Common myeloid progenitor, CD34-positive (primary cell): Measurements from ENCODE around the gene ZDHHC16.

Experiments
- CTCF ChIA-PET: fragments of 350-600 bp; sonication (Branson Sonifier 250); formaldehyde crosslinking; loops from one replicate; lab custom pipeline; 2021; ENCODE audit warnings: antibody characterized with exemption; lab: Charles Lee
- POLR2A ChIA-PET: fragments of 350-600 bp; sonication (Branson Sonifier 250); formaldehyde crosslinking; loops from one replicate; lab custom pipeline; 2021; ENCODE audit warnings: antibody characterized with exemption; lab: Charles Lee
- DNase-seq, 3 donors: peaks; one replicate each; pipeline versions ENCODE4 v3.0.0 to v3.0.0-alpha.2; 2013
- H3K27ac ChIP-seq, 2 experiments: 1 replicate in 1 of 2; 2 replicates in 1 of 2; pipeline ENCODE4 v1.7.0; 2013; ENCODE audit warnings: inconsistent platforms in 2 of 2, low read length in 2 of 2, mild to moderate bottlenecking in 2 of 2, low read depth in 1 of 2, moderate library complexity in 1 of 2; ENCODE audit not compliant: severe bottlenecking in 2 of 2, insufficient read depth in 1 of 2, poor library complexity in 1 of 2
- H3K27me3 ChIP-seq, 5 experiments: replicated peaks in 2 of 5; 1 replicate in 3 of 5; 2 replicates in 2 of 5; pipeline versions ENCODE4 v1.6.1 to v1.7.0; 2013; ENCODE audit warnings: low read length in 4 of 5, mild to moderate bottlenecking in 2 of 5, moderate library complexity in 2 of 5, inconsistent platforms in 1 of 5; ENCODE audit not compliant: insufficient read depth in 5 of 5, control insufficient read depth in 4 of 5
- H3K36me3 ChIP-seq, 4 experiments: 1 replicate in 2 of 4; 2 replicates in 2 of 4; pipeline versions ENCODE4 v1.6.1 to v1.7.0; 2013; ENCODE audit warnings: low read length in 3 of 4, control low read depth in 1 of 4, mild to moderate bottlenecking in 1 of 4; ENCODE audit not compliant: control insufficient read depth in 4 of 4, insufficient read depth in 4 of 4
- H3K4me1 ChIP-seq, 4 experiments: 1 replicate in 3 of 4; 2 replicates in 1 of 4; pipeline versions ENCODE4 v1.6.1 to v1.7.1; 2013; ENCODE audit warnings: low read length in 3 of 4, mild to moderate bottlenecking in 3 of 4, control low read depth in 1 of 4, inconsistent platforms in 1 of 4, moderate library complexity in 1 of 4; ENCODE audit not compliant: control insufficient read depth in 4 of 4, insufficient read depth in 4 of 4; ENCODE audit errors: control extremely low read depth in 1 of 4
- H3K4me3 ChIP-seq, 7 experiments: 1 replicate in 4 of 7; 2 replicates in 3 of 7; pipeline versions ENCODE4 v1.5.1 to v1.7.0; 2013; ENCODE audit warnings: mild to moderate bottlenecking in 7 of 7, low read length in 6 of 7, moderate library complexity in 6 of 7, inconsistent platforms in 2 of 7, low read depth in 2 of 7, control low read depth in 1 of 7; ENCODE audit not compliant: insufficient read depth in 4 of 7, control insufficient read depth in 1 of 7; ENCODE audit errors: extremely low read depth in 1 of 7
- H3K9me3 ChIP-seq, 5 experiments: 1 replicate in 4 of 5; 2 replicates in 1 of 5; pipeline versions ENCODE4 v1.6.1 to v1.7.1; 2013; ENCODE audit warnings: low read length in 4 of 5, mild to moderate bottlenecking in 2 of 5, inconsistent platforms in 1 of 5, low read depth in 1 of 5, moderate library complexity in 1 of 5; ENCODE audit not compliant: control insufficient read depth in 4 of 5, insufficient read depth in 2 of 5; ENCODE audit errors: control extremely low read depth in 1 of 5
- WGBS: methylation state at CpG from one replicate; pipeline ENCODE4 v1.1.5; 2013; ENCODE audit not compliant: insufficient coverage; 5-methylcytosine and 5-hydroxymethylcytosine counted together

ZDHHC16 gene

GRCh38 chr10:97481071-97481470 lies 35.1 kb downstream of the ZDHHC16 start:
- DNase-seq, result no peak
- Histone ChIP-seq H3K36me3 (peaks cover 13 to 69% (median 51%) of the 10 kb centered on the region in 4 experiments), H3K4me3 (no peak overlapping the region), H3K4me1 (no peaks in the 10 kb centered on the region), H3K27me3 (no peaks in the 10 kb centered on the region), H3K9me3 (no peaks in the 10 kb centered on the region), H3K27ac (no peak overlapping the region)
- 100% methylated on average over 2 of the region's 4 CpGs for WGBS
- POLR2A ChIA-PET, result no interaction called here
- CTCF ChIA-PET, result interaction anchor here (0.9 to 1.6 kb wide), 6 partner anchors 14 to 73 kb away, joined by 3 to 6 read pairs (median 3); no protein-coding TSS in a partner anchor

DNA sequence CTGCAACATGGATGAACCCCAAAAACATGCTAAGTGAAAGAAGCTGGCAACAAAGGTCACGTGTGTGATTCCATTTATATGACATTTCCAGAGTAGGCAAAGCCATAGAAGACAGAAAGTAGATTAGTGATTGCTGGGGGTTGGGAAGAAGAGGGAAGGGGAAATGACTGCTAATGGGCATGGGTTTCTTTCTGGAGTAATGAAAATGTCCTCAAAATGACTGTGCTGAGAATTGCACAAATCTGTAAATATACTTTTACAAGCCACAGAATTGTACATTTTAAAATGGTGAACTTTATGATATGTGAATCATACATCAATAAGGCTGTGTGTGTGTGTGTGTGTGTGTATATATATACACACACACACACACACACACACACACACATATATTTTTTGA lies 36.4 kb downstream of the ZDHHC16 start:
- ChIA-PET CTCF (interaction anchor here (1.3 to 1.8 kb wide), 2 partner anchors 13 to 72 kb away, joined by 3 to 4 read pairs; no protein-coding TSS in a partner anchor), POLR2A (no interaction called here)
- Histone ChIP-seq H3K9me3 (no peaks in the 10 kb centered on the region), H3K4me3 (no peak overlapping the region), H3K27me3 (no peaks in the 10 kb centered on the region), H3K36me3 (peaks cover 10 to 56% (median 41%) of the 10 kb centered on the region in 4 experiments), H3K27ac (no peak overlapping the region), H3K4me1 (no peaks in the 10 kb centered on the region)
- 100% methylated on average over 1 of the region's 1 CpG for WGBS
- no peak for DNase-seq

DNA sequence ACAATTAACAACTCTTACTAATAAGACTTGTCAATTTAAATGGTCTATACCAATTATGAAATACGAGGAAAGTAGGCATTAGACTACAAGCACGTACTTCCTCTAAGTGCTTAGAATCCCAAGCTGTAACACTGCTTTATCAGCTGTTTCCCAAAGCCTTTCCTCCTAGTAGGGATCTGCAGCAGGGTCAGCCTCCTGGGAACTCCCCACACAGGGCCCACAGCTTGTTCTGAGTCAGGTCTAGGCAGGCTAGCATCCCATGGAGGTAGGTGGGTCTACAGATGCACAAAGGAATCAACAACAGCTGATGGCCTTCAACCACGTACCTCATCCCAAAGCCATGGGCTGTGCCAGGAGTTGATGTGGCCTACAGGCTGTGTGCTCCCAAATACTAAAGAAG lies 37.5 kb downstream of the ZDHHC16 start:
- H3K27ac ChIP-seq, result no peak overlapping the region
- WGBS, result 100% methylated on average over 2 of the region's 3 CpGs
- CTCF ChIA-PET, result interaction anchor here (0.8 to 1.8 kb wide), 3 partner anchors 12 to 70 kb away, joined by 4 to 5 read pairs (median 4); no protein-coding TSS in a partner anchor
- POLR2A ChIA-PET, result no interaction called here
- no peak for DNase-seq
- H3K36me3 ChIP-seq, result peaks cover 8 to 44% (median 32%) of the 10 kb centered on the region in 4 experiments
- no peaks in the 10 kb centered on the region for H3K27me3 ChIP-seq
- no peaks in the 10 kb centered on the region for H3K9me3 ChIP-seq
- no peak overlapping the region for H3K4me3 ChIP-seq
- H3K4me1 ChIP-seq, result no peaks in the 10 kb centered on the region

DNA sequence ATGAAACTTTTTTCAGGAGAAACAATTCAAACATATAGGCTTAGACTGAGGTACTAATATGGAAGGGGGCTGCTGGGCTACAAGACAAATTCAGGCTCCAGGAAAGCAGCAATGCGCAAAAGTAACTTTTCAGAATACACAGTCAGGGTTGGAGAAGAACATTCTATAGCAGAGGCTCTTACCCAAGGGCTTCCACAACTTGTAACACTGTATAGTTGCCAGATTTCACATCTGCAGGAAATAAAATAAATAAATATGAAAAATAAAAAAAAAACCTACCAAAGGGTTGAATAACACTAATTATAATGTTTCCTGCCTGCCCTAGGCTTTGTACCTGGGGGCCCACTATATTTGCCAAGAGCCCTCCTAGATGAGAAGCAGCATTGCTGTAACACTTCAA lies 37.9 kb downstream of the ZDHHC16 start:
- CTCF ChIA-PET, result interaction anchor here (0.7 to 1.8 kb wide), 4 partner anchors 12 to 70 kb away, joined by 3 to 5 read pairs (median 4); no protein-coding TSS in a partner anchor

DNA sequence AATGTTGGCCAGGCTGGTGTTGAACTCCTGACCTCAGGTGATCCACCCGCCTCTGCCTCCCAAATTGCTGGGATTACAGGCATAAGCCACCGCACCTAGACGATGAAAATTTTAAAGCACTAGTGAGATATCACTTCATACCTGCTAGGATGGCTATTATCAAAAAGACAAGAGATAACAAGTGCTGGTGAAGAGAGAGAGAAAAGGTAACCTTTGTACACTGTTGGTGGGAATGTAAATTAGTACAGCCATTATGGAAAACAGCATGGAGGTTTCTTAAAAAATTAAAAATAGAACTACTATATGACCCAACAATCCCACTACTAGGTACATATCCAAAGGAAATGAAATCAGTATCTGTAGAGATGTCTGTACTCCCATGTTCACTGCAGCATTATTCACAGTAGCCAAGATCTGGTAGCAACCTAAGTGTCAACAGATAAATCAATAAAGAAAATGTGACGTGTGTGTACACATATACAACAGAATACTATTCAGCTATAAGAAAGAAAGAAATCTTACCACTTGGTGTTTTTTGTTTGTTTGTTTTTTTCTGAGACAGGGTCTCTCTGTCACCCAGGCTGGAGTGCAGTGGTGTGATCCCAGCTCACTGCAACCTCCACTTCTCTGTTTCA lies 39.8 kb downstream of the ZDHHC16 start:
- H3K4me1 ChIP-seq, result peaks cover 0 to 3% (median under 1%) of the 10 kb centered on the region in 4 experiments
- no peaks in the 10 kb centered on the region for H3K27me3 ChIP-seq
- H3K4me3 ChIP-seq, result no peak overlapping the region
- no peaks in the 10 kb centered on the region for H3K9me3 ChIP-seq
- H3K27ac ChIP-seq, result no peak overlapping the region
- peaks cover 8 to 25% (median 14%) of the 10 kb centered on the region in 4 experiments for H3K36me3 ChIP-seq
- ChIA-PET POLR2A (no interaction called here), CTCF (no interaction called here)
- no CpG with 5 or more reads among the region's 4 CpGs for WGBS
- DNase-seq, result no peak

More for the DNA sequence above, 37.9 kb downstream of the ZDHHC16 start:
- POLR2A ChIA-PET, result no interaction called here
- 100% methylated on average over 1 of the region's 1 CpG for WGBS
- no peak for DNase-seq
- H3K9me3 ChIP-seq, result no peaks in the 10 kb centered on the region
- peaks cover 8 to 42% (median 29%) of the 10 kb centered on the region in 4 experiments for H3K36me3 ChIP-seq
- H3K4me1 ChIP-seq, result no peaks in the 10 kb centered on the region
- no peak overlapping the region for H3K27ac ChIP-seq
- no peaks in the 10 kb centered on the region for H3K27me3 ChIP-seq
- no peak overlapping the region for H3K4me3 ChIP-seq

- Histone ChIP-seq H3K4me3 (no peak overlapping the region), H3K9me3 (no peaks in the 10 kb centered on the region), H3K27me3 (no peaks in the 10 kb centered on the region), H3K36me3 (peaks cover 2 to 7% (median 5%) of the 10 kb centered on the region in 4 experiments), H3K4me1 (peaks cover 0 to 15% (median 7%) of the 10 kb centered on the region in 4 experiments), H3K27ac (no peak overlapping the region)
- 80% methylated on average over 2 of the region's 2 CpGs for WGBS
- ChIA-PET POLR2A (no interaction called here), CTCF (interaction anchor here (0.7 to 1.4 kb wide), 3 partner anchors 9 to 82 kb away, joined by 3 read pairs; partner anchors contain the start of gene ANKRD2)
- DNase-seq, result no peak
These were observed 44.6 kb downstream of the ZDHHC16 start for GRCh38 chr10:97490592-97490991.

- Histone ChIP-seq H3K9me3 (no peaks in the 10 kb centered on the region), H3K4me3 (no peak overlapping the region), H3K36me3 (peaks cover 2 to 5% (median 4%) of the 10 kb centered on the region in 4 experiments), H3K4me1 (peaks cover 6 to 33% (median 24%) of the 10 kb centered on the region in 4 experiments), H3K27me3 (peaks cover 0 to under 1% (median 0%) of the 10 kb centered on the region in 5 experiments), H3K27ac (no peak overlapping the region)
- ChIA-PET POLR2A (no interaction called here), CTCF (no interaction called here)
- 100% methylated on average over 1 of the region's 2 CpGs for WGBS
- no peak for DNase-seq
These were observed 48.2 kb downstream of the ZDHHC16 start for GRCh38 chr10:97494151-97494550.
